Astrocyte of the spinal cord (primary cell): ENCODE data around the gene GFY.
A peak's percentile ranks its signal among the peaks of the same experiment; 100 is the strongest.

ENCODE experiments used
- DNase-seq: peaks from one replicate; pipeline ENCODE4 v3.0.0; 2011; ENCODE audit warnings: low read depth, low spot score
- H3K4me3 ChIP-seq: 2 replicates; pipeline ENCODE4 v1.5.1; 2011; ENCODE audit warnings: low read depth, mild to moderate bottlenecking, low read length, moderate library complexity
- in situ Hi-C: cut with HindIII; loops from 2 replicates; pipeline ENCODE4 v1.10.0; 2017; ENCODE audit warnings: low sequenced_read_pairs
- TF ChIP-seq, protein P1 (sequence below): IDR thresholded peaks from 2 replicates; pipeline ENCODE4 v1.5.1; 2012; ENCODE audit warnings: low read depth, mild to moderate bottlenecking, low read length, inconsistent platforms

The GFY gene

DNA sequence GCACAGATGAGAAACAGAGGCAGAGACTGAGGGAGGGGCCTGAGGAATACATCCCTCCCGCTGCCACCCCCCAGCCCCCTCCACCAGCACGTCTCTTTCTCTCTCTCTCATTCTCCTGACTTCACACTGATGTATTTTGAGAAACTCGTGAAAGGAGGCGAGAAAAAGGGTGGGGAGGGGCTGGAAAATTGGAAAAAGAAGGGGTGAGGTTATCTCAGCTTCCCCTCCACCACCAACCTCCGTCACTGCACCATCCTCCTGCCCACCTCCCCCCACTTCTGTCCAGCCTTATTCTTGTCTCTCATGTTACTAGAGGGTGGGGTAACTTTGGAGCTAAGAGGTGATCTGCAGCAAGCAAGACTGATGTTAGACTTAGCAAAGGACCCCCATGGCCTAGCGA, 14.6 kb downstream of the GFY start:
- no peak for DNase-seq
- in situ Hi-C loops: no loop called here
- no peak overlapping the region for H3K4me3 ChIP-seq
- TF ChIP-seq, protein P1, sequence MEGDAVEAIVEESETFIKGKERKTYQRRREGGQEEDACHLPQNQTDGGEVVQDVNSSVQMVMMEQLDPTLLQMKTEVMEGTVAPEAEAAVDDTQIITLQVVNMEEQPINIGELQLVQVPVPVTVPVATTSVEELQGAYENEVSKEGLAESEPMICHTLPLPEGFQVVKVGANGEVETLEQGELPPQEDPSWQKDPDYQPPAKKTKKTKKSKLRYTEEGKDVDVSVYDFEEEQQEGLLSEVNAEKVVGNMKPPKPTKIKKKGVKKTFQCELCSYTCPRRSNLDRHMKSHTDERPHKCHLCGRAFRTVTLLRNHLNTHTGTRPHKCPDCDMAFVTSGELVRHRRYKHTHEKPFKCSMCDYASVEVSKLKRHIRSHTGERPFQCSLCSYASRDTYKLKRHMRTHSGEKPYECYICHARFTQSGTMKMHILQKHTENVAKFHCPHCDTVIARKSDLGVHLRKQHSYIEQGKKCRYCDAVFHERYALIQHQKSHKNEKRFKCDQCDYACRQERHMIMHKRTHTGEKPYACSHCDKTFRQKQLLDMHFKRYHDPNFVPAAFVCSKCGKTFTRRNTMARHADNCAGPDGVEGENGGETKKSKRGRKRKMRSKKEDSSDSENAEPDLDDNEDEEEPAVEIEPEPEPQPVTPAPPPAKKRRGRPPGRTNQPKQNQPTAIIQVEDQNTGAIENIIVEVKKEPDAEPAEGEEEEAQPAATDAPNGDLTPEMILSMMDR: no peak

DNA sequence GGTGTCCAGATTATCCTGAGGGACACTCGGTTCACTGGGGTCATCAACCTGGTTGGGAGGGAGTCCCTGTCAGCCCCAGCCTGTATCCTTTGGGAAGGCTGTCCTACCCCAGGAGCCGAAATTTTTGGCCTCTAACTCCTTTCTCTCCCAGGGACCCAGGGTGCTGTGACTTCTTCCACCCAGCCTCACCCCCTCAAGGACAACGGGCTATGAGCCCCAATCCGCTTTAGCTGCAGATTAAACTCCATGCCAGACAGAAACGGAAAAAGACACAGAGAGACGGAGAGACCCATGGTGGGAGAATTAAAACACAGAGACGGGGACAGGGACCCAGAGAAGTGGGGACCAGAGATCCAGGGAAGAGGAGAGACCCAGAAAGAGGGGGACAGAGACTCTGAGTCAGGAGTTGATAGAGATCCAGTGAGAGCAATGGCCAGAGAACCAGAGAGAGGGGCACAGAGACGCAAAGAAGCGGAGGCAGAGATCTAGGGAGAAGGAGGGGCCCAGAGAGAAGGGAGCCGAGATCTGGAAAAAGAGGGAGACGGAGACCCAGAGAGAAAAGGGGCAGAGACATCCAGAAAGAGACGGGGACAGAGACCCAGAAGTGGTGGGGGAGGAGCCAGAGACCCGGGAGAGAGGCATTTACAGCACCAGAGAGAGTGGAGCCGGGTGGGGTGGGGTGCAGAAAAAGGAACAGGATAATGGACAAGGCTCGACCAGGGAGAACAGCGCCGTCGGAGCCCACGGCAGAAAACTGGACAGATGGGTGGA, 15.4 kb downstream of the GFY start:
- no peak overlapping the region for H3K4me3 ChIP-seq
- TF ChIP-seq, protein P1: no peak
- in situ Hi-C loops: no loop called here

DNA sequence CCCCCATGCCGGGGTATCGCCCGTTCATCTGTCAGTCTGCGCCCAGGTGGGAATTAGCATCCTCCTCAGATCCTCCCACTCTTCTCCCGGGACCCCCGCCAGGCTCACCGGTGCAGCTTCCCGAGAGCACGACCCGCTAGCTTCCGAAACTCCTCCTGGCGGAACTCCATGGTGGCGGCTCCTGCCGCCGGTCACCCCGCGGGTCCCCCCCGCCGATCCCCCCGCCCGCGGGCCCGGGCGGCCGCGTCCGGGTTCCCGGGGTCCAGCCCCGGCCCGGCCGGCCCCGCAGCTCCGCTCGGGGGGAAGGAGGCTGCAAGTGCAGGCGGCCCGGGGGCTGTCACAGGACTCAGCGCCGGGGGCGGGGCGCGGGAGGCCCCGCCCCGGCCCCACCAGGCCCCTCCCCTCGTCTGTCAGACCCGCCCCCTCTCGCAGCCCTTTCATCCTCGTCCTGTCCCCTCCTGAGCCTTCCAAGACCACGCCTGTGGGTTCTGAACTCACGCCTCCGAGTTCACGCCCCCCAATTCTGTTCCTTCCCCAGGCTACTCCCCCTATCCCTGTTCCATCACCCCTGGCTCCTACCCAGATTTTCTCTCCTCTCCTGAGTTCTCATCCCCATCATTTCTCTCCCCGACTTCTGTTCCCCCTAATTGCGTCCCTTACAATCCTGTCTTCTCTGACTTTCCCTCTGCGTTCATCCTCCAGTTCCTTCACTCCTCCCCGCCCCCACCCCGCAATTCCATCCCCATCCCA, 16.2 kb downstream of the GFY start, which contains the start of gene SLC17A7:
TSS of gene SLC17A7 (minus strand) at position 318 of the 750 bp plus-strand sequence. CDS start at position 170, 148 bp downstream.
- in situ Hi-C loops: no loop called here
- no peak for DNase-seq

More for the DNA sequence above, 15.4 kb downstream of the GFY start:
- DNase-seq: no peak

DNA sequence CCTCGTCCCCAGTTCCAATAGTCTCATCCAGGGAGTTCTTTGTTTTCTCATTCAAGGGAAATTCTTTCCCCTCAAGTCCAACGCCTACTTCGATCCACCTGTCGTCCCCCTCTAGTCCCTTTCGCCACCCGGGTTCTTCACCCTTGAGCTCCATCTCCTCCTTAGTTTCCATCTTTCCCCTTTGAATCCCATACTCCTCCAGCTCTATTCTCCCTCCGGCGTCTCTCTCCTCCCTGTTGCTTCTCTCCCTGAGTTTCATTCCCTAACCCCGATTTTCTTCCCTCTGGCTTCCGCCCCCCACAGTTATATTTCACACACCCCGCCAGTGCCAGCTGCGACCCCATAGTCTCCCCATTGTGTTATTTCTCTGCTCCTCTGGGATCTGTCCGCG, 16.8 kb downstream of the GFY start:
- no peak overlapping the region for H3K4me3 ChIP-seq
- TF ChIP-seq, protein P1: no peak
- in situ Hi-C loops: no loop called here
- no peak for DNase-seq

More for the DNA sequence above, 16.2 kb downstream of the GFY start, which contains the start of gene SLC17A7:
- no peak within 1 kb of the TSS for H3K4me3 ChIP-seq
- TF ChIP-seq, protein P1: no peak

DNA sequence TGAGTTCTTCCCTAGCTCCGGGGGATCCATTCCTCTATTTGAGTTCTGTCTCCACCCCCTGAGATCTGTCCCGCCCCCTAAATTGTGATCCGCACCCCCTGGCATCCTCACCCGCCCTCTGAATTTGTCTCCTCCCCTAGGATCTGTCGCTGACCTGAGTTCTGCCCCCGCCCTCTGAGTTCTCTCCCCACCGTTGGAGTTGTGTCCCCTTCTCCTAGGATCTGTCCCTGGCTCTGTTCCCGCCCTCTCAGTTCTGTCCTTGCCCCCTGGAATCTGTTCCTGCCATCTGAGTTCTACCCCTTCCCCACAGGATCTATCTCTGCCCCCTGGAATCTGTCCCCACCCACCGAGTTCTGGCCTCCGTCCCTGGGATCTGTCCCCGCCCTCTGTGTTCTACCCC, 17.2 kb downstream of the GFY start:
- DNase-seq: no peak
- in situ Hi-C loops: no loop called here
- TF ChIP-seq, protein P1: no peak
- H3K4me3 ChIP-seq: no peak overlapping the region

DNA sequence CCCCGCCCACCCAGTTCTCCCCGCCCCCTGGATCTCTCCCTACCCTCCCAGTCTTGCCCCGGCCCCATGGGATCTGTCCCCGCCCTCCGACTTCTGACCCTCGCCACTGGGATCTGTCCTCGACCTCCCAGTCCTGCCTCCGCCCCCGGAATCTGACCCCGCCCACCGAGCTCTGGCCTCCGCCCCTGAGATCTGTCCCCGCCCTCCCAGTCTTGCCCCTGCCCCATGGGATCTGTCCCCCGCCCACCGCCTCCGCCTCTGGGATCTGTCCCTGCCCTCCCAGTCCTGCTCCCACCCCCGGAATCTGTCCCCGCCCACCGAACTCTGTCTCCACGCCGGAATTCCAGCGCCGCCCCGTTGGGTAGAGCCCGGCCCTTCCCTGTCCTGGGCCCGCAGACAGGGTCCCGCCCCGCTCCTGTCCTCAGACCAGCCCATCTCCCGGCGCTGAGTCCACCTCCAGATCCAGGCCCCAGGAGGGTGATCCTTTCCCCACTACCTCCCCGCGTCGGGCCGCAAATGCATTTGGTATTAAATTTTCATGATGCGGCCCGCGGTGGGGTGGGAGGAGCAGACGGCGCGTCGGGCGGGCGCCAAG, 17.7 kb downstream of the GFY start:
- H3K4me3 ChIP-seq: peak overlapping the region; percentile 57
- in situ Hi-C loops: no loop called here
- TF ChIP-seq, protein P1: no peak
- DNase-seq: peak; percentile 84
